ENCODE results near the gene MAML3.

MAML3 gene

GRCh38 chr4:139889901-139890300, 264.1 kb downstream of the MAML3 start:
- no peak for DNase-seq

- no peak for DNase-seq
Observed at GRCh38 chr4:139889264-139889663, 264.7 kb downstream of the MAML3 start.

- DNase-seq = peak in 2 of 3 experiments; percentile 28 to 44
Observed at GRCh38 chr4:139887962-139888735, 265.8 kb downstream of the MAML3 start.

GRCh38 chr4:139887376-139887802, 266.6 kb downstream of the MAML3 start:
- DNase-seq = peak in 1 of 3 experiments; percentile 57

- DNase-seq = peak in 1 of 3 experiments; percentile 57
Observed at GRCh38 chr4:139886798-139887197, 267.2 kb downstream of the MAML3 start.

- no peak for DNase-seq
Observed at GRCh38 chr4:139884438-139884837, 269.5 kb downstream of the MAML3 start.

- no peak for DNase-seq
Observed at GRCh38 chr4:139880841-139881240, 273.1 kb downstream of the MAML3 start.

- DNase-seq = no peak
Observed at GRCh38 chr4:139878050-139878449, 275.9 kb downstream of the MAML3 start.

GRCh38 chr4:139876337-139876941, 277.5 kb downstream of the MAML3 start:
- peak in 2 of 3 experiments; percentile 29 to 66 for DNase-seq

GRCh38 chr4:139875411-139875825, 278.6 kb downstream of the MAML3 start:
- DNase-seq = peak; percentile 68 to 100 (median 96)

GRCh38 chr4:139873111-139873860, 280.7 kb downstream of the MAML3 start:
- DNase-seq = no peak

GRCh38 chr4:139872274-139872673, 281.7 kb downstream of the MAML3 start:
- peak in 1 of 3 experiments; percentile 20 for DNase-seq

GRCh38 chr4:139869810-139870209, 284.2 kb downstream of the MAML3 start:
- DNase-seq = no peak

- DNase-seq = peak in 2 of 3 experiments; percentile 76 to 94
Observed at GRCh38 chr4:139866276-139866962, 287.6 kb downstream of the MAML3 start.

GRCh38 chr4:139865537-139865936, 288.4 kb downstream of the MAML3 start:
- no peak for DNase-seq

GRCh38 chr4:139863531-139863930, 290.5 kb downstream of the MAML3 start:
- DNase-seq = no peak

GRCh38 chr4:139861471-139861870, 292.5 kb downstream of the MAML3 start:
- DNase-seq = no peak

GRCh38 chr4:139860435-139861024, 293.5 kb downstream of the MAML3 start:
- DNase-seq = no peak

GRCh38 chr4:139859876-139860275, 294.1 kb downstream of the MAML3 start:
- no peak for DNase-seq

GRCh38 chr4:139858436-139859205, 295.4 kb downstream of the MAML3 start:
- no peak for DNase-seq

GRCh38 chr4:139857977-139858376, 296.0 kb downstream of the MAML3 start:
- DNase-seq = no peak

- peak in 2 of 3 experiments; percentile 40 to 71 for DNase-seq
Observed at GRCh38 chr4:139857021-139857420, 297.0 kb downstream of the MAML3 start.

Data from NCI-H1417 (cell line).